Measurements from ENCODE around the gene RADIL.

DNA sequence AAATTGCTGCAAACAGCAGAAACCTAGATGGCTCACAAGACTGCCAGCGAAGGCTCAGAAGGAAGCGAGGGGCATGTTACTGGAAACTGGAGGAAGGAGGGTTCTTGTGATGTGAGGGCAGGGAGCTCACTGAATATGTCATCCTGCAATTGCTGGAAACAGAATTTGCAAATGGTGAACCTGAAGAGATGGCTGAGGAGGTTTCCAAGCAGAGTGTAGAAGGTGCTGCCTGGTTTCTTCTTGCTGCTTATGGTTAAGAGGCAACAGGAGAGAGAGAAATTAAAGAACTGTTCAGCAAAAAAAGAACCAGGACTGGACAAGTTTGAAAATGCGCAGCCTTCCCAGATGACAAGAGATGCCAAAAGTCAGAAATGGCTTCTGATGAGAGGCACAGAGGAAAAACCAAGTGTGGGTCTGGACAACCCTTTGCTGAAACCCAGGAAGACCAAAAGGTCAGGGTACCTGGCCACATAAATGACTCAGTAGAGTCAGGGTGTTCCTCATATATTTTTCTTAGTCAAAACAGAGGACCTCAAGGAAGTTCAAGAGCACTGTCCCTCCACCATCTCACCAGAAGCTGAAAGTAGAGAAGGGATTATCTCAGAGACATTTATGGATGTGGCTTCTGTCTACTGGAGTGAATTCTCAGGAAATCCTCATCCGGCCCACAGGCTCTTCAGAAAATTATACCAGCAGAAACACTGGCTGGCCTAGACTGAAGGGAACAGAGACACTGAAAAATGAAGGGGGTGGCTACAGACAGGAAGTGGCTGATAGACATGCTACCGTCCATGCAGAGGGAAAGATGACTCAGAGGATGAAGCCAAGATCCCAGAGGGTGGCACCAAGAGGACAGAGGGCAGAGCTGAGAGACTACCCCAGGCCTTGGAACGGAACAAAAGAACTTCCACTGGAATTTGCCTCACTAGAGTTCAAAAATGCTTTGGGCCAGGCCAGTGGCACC lies 31.8 kb downstream of the RADIL start:
- TF ChIP-seq EZH2 (IDR thresholded peaks at IDR 0.05) (no peak), POLR2AphosphoS5 (IDR thresholded peaks at IDR 0.05; ENCODE audit: borderline replicate concordance, low read depth, low read length) (no peak), FOXP2 (optimal IDR thresholded peaks at IDR 0.05; ENCODE audit: control extremely low read depth, extremely low read length, insufficient read depth) (no peak)

Data from SK-N-MC (cell line).